ENCODE measurements around the gene ASS1.

The ASS1 gene

GRCh38 chr9:130477564-130477963 lies 32.8 kb downstream of the ASS1 start:
- no peak for DNase-seq

GRCh38 chr9:130478152-130478551 lies 33.4 kb downstream of the ASS1 start:
- no peak for DNase-seq

- no peak for DNase-seq
Measured at GRCh38 chr9:130478736-130479575, 34.2 kb downstream of the ASS1 start.

GRCh38 chr9:130479587-130479986 lies 34.8 kb downstream of the ASS1 start:
- no peak for DNase-seq

- no peak for DNase-seq
Measured at GRCh38 chr9:130480673-130481072, 35.9 kb downstream of the ASS1 start.

GRCh38 chr9:130482463-130482862 lies 37.7 kb downstream of the ASS1 start:
- DNase-seq, result no peak

- no peak for DNase-seq
Measured at GRCh38 chr9:130483371-130483971, 38.7 kb downstream of the ASS1 start.

- no peak for DNase-seq
Measured at GRCh38 chr9:130484362-130485072, 39.8 kb downstream of the ASS1 start.

GRCh38 chr9:130486103-130486502 lies 41.3 kb downstream of the ASS1 start:
- no peak for DNase-seq

GRCh38 chr9:130487500-130487899 lies 42.7 kb downstream of the ASS1 start:
- DNase-seq, result no peak

- no peak for DNase-seq
Measured at GRCh38 chr9:130488621-130489330, 44.0 kb downstream of the ASS1 start.

GRCh38 chr9:130490981-130491380 lies 46.2 kb downstream of the ASS1 start:
- DNase-seq, result no peak

GRCh38 chr9:130491830-130492482 lies 47.2 kb downstream of the ASS1 start:
- no peak for DNase-seq

- no peak for DNase-seq
Measured at GRCh38 chr9:130493021-130493420, 48.3 kb downstream of the ASS1 start.

GRCh38 chr9:130493476-130493875 lies 48.7 kb downstream of the ASS1 start:
- no peak for DNase-seq

GRCh38 chr9:130495067-130495466 lies 50.3 kb downstream of the ASS1 start:
- no peak for DNase-seq

GRCh38 chr9:130497139-130497538 lies 52.4 kb downstream of the ASS1 start:
- DNase-seq, result no peak

- DNase-seq, result no peak
Measured at GRCh38 chr9:130498298-130498917, 53.6 kb downstream of the ASS1 start.

GRCh38 chr9:130498918-130499698 lies 54.3 kb downstream of the ASS1 start:
- DNase-seq, result no peak

- no peak for DNase-seq
Measured at GRCh38 chr9:130499804-130500263, 55.1 kb downstream of the ASS1 start.

Measured in CD4-positive, alpha-beta T cell treated with Interleukin-4 for 1 hour (primary cell).